Renal cortex interstitium (tissue), 11 donors: Measurements from ENCODE around the gene KIF25. TPM values are rescaled to one million over a fixed set of nuclear protein-coding genes. Genes with fewer than 3 reads are reported as not detected.

ENCODE experiments used
- DNase-seq, 11 donors: peaks; one replicate each; pipeline ENCODE4 v3.0.0-alpha.2; 2013; ENCODE audit warnings: low read depth in 9 of 11, low spot score in 4 of 11; ENCODE audit errors: extremely low read depth in 1 of 11
- polyA plus RNA-seq, 3 donors: library from polyadenylated mRNA; unstranded; fragments of 120-200 nt; gene quantifications; one replicate each; pipeline ENCODE4 v1.2.1, GENCODE V29; 2013; ENCODE audit not compliant: insufficient read length in 3 of 3

The KIF25 gene
- polyA plus RNA-seq, 3 donors = 0.30 to 0.53 (median 0.44) TPM

DNA sequence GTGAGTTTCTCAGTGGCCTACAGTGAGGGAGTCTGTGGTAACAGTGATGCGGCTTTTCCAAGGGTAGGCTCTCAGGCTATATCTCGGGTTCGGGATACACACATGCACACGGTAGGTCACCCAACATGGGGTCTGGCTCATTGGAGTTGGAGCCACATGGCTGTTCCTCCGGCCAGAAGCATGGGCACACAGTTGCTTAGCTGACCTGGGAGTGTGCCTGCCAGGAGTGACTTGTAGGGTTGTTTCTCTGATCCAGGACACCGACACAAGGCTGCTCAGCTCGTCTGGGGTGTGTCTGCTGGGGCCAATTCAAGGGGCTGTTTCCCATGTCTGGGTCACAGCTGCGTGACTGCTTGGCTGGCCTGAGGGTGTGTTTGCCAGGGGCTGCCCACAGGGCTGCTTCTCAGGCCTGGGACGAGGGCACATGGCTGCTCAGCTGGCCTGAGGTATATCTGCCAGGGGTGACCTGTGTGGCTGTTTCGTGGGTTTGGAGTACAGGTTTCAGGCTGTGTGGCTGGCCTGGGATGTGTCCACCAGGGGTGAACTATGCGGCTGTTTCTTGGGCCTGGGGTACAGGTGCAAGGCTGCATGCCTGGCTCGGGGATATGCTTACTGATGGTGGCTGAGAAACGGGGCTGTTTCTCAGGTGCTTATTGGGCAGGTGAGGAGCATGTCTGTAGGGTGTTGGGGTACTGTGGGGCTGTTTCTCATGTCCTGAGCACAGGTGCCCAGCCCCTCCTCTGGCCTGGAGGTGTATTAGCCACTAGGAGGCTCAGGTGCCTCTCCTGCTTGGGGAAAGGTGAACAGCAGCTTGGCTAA lies 15.2 kb downstream of the KIF25 start:
- no peak for DNase-seq

- no peak for DNase-seq
These were observed 15.9 kb downstream of the KIF25 start for GRCh38 chr6:168013250-168013915.

DNA sequence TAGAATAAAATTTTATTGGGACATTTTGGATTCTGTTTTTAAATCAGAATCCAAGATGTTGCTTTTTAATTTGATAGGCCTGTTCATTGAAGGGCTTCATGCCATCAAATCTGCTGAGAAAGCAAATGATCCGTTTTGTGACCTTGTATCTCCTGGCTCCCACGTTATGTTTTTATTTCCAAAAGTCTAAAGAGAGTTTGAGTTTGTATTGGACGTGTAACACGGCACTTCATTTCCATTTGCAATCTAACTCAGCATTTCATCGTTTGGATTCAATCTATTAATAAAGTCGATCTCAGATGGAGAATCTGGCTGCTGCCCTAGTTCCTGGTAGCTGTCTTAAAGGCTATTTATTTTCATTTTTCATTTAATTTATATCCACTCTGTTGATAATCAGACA lies 17.0 kb downstream of the KIF25 start:
- DNase-seq = no peak

DNA sequence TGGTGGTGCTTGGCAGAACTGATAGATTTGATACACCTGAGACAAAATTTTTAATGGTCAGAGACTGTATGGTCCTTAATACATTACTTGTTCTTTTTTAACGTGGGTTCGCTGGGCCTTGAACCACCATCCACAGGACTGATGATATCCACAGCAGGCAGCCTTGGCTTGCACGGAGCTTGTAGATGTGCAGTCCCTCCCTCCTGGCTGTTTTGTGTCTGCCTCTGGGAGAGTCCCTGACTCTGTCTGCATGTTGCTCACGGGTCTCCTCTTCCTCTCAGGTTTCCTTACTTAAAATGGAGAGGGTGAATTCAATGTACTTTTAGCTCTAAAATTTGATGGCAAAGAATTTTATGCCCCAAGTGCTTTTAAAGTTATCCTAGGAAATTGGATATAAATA lies 17.5 kb downstream of the KIF25 start:
- no peak for DNase-seq

DNA sequence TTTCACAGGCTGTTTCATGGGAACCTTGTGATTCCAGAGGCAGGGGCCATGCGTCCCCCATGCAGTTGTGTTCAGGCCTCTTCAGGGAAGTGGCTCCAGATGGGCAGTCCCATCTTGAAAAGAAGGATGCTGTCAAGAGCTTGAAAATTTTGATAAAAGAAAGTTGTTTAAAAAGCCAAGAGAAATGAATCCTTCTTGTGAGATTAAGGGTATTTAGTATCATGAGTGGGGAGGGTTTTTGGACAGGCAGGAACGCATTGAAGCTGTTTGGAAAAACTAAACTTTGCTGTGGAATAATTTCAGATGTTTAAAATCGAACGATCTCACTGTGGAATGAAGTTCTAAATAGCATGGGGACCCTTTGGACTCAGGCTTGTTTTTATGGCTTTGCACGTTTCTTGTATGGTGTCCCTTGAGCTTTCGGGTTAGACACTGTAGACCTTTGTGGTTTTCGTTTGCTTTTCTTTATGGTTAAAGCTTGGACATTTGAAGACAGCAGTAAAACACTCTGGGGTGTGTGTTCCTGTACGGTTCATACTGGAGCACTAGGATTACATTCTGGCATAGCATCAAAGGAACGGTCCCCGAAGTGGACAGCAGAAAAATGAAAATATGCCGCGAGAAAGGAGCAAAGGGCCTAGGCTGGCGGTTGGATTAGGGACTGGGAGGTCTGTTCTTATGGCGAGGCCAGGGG lies 18.2 kb downstream of the KIF25 start:
- DNase-seq = peak in 3 of 11 donors; percentile 39 to 53 (median 43)

- no peak for DNase-seq
These were observed 18.7 kb downstream of the KIF25 start for GRCh38 chr6:168016176-168016620.

DNA sequence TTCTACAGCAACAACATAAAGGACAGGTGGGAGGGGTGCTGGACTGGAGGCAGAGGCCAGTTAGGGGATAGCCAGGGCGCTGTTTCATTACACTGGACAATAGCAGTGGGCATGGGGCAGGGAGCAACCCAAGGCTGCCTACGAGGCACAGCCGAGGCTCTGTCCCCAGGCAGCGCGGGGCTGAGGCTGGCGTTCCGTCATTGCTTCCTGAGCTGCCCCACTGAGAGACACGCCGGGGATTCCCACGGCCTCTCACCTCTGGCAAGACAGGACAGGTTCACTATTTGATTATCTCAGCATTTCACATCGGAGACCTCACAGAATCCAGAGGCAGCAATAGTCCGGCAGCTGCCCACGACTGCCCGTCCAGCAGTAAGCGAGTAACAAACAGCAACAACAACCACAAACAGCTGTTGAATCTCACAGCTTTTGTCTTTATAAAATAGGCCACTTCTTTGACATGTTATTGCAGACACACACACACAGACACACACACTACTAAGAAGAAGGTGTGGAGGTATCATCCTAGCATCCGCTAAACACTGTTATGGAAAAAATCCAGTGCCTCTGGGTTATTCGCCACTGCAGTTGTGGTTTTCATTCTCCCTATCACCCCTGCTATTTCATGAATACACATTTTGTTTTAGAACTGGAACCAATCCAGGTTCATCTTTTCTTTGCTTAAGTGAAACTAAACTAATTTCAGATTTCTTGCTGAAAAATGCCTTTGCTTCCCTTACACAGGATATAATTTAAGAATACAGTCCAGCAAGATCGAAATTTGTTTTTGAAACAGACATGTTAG lies 19.5 kb downstream of the KIF25 start:
- DNase-seq = no peak

DNA sequence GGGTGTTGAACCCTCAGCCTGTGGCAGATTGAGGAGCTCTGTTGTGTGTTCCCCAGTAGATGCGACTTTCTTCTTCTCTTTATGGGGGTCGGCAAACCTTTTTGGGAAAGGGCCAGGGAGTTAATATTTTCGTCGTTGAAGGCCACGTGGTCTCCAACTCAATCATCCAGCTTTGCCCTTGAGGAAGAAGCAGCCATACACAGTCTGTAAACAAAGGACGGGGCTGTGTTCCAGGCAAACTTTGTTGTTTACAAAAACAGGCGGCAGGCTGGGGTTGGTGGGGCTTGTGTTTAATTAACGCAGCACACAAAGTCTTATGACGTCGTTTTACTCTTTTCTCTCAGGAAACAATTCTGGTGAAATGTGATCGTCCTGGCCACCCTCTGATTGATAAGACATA lies 20.2 kb downstream of the KIF25 start:
- no peak for DNase-seq

GRCh38 chr6:168018664-168019063 lies 21.2 kb downstream of the KIF25 start:
- no peak for DNase-seq

DNA sequence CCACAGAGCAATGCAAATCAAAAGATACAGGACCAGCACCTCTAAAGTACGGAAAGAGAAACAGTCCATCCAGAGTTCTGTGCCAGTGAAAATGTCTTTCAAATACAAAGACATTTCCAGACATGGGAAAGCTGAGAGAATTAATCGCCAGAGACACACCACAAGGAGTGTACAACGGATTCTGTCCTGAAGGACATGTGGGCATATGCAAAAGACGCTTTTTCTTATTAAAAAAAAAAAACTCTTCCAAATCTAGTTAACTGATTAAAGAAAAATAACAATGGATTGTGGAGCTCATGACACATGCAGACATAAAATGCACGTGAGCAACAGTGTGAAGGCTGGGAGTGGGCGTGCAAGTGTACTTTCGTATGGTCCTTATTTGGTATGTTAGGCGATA lies 22.8 kb downstream of the KIF25 start:
- DNase-seq = no peak

- DNase-seq = no peak
These were observed 24.1 kb downstream of the KIF25 start for GRCh38 chr6:168021581-168021980.

- DNase-seq = no peak
These were observed 25.2 kb downstream of the KIF25 start for GRCh38 chr6:168022488-168023321.

- DNase-seq = no peak
These were observed 27.6 kb downstream of the KIF25 start for GRCh38 chr6:168024951-168025510.

GRCh38 chr6:168025831-168026710 lies 28.6 kb downstream of the KIF25 start:
- no peak for DNase-seq

DNA sequence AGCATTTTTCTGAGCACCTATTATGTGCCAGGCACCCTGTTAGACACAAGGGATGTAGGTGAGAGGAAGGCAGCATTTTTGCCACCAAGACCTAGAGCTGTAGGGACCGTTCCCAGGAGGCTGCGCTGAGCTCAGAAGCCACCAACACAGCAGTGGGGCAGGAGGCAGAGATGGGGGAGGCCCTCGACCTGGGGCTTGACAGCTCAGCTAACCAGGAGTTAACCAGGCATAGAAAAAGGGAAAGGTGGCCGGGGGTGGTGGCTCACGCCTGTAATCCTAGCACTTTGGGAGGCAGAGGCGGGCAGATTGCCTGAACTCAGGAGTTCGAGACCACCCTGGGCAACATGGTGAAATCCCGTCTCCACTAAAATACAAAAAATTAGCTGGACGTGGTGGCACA lies 29.5 kb downstream of the KIF25 start:
- DNase-seq = no peak

DNA sequence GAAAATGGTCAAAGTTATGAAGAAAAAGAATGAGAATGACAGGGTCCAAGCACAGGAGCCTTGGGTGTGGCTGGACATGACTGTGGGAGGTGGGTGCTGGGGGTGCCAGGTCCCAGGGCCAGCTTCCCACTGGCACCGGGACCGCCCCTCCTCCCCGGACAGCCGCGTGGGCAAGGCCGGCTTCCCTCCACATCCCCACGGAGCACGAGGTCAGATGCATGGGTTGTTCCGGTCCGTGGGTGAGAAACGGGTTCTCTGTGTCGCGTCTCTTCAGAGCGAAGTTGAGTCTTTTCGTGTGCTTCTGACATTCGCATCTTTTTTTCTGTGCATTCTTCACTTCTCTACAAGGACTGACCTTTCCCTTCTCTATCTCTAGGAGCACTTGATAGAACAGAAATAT lies 30.1 kb downstream of the KIF25 start:
- DNase-seq = no peak

- DNase-seq = no peak
These were observed 30.7 kb downstream of the KIF25 start for GRCh38 chr6:168028181-168028580.
